ENCODE data around the gene GRK7. TPM values are rescaled to one million over a fixed set of nuclear protein-coding genes. Genes with fewer than 3 reads are reported as not detected.
A peak's percentile ranks its signal among the peaks of the same experiment; 100 is the strongest.

GRK7 gene
- total RNA-seq, 8 experiments from 2014 or later: 0.05 to 0.19 (median 0.08) TPM; not detected in 5

GRCh38 chr3:141789281-141789680, 26.1 kb downstream of the GRK7 start:
- peak in 2 of 8 experiments; percentile 23 to 31 for ATAC-seq (replicated peaks in 6 of 8)
- no peak overlapping the region for H3K4me3 ChIP-seq
- no peaks in the 10 kb centered on the region for H3K4me1 ChIP-seq (replicated peaks in 1 of 2)
- no peak overlapping the region for H3K27ac ChIP-seq
- 72 to 100% (median 87%) methylated on average over 1 to 6 of the region's 7 CpGs; no CpG with 5 or more reads in 4 of the 10 experiments for WGBS, 10 experiments
- in situ Hi-C loops (cut with MboI; ENCODE audit: low pct_unique_long_range_greater_than_20kb in 2 of 9, low sequenced_read_pairs in 9 of 9, unreplicated experiment in 9 of 9): no loop called here

GRCh38 chr3:141790171-141790570, 27.0 kb downstream of the GRK7 start:
- H3K4me1 ChIP-seq (replicated peaks in 1 of 2): peaks cover 0 to 1% of the 10 kb centered on the region in 2 donors
- 34 to 100% (median 92%) methylated on average over 1 to 4 of the region's 4 CpGs; no CpG with 5 or more reads in 4 of the 10 experiments for WGBS, 10 experiments
- H3K27ac ChIP-seq: no peak overlapping the region
- no peak overlapping the region for H3K4me3 ChIP-seq
- ATAC-seq (replicated peaks in 6 of 8): peak in 2 of 8 experiments; percentile 81 to 86
- in situ Hi-C loops (cut with MboI; ENCODE audit: low pct_unique_long_range_greater_than_20kb in 2 of 9, low sequenced_read_pairs in 9 of 9, unreplicated experiment in 9 of 9): no loop called here

GRCh38 chr3:141792495-141792894, 29.3 kb downstream of the GRK7 start:
- Histone ChIP-seq H3K4me1 (replicated peaks in 1 of 2) (peaks cover 15 to 22% of the 10 kb centered on the region in 2 donors), H3K27ac (no peak overlapping the region), H3K4me3 (no peak overlapping the region)
- WGBS, 10 experiments: 11 to 100% (median 100%) methylated on average over 1 of the region's 1 CpG; no CpG with 5 or more reads in 1 of the 10 experiments
- in situ Hi-C loops (cut with MboI; ENCODE audit: low pct_unique_long_range_greater_than_20kb in 2 of 9, low sequenced_read_pairs in 9 of 9, unreplicated experiment in 9 of 9): no loop called here
- ATAC-seq (replicated peaks in 6 of 8): no peak

DNA sequence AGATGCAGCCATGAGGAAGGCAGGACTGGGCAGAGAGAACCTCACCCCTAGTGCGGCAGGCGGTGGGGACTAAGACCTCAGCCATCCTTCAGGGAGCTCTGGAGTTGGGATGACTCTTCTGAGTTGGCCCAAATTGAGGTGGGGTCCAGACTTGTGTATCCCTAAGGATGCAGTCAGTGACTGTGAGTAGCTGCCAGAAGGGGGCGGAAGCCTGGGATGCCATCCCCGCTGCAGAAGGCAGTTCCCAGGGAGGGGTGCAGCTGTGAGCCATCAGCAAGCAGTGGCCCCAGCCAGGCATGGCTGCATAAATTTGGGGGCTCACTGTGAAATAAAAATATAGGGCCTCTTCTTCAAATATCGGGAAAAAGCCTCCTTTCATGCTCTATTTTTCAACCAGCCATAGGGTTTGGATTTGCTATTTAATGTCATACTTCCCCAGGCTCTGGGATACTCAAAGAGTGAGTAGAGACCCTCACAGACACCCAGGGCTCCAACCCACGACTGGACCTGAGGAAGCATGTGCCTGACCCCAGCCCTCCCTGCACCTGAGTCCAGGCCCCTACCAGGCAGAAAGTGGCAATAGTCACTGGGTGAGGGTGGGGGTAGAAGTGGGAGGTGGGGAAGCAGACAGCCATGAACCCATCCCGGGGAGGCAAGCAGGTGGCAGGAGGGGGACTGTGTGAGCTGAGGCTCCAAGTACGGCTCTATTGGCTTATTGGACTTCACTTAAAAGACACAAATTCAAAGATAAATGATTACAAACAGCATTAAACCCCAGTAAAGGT, 30.5 kb downstream of the GRK7 start:
- ATAC-seq (replicated peaks in 6 of 8): no peak
- no peak overlapping the region for H3K4me3 ChIP-seq
- in situ Hi-C loops (cut with MboI; ENCODE audit: low pct_unique_long_range_greater_than_20kb in 2 of 9, low sequenced_read_pairs in 9 of 9, unreplicated experiment in 9 of 9): no loop called here
- 58 to 100% (median 91%) methylated on average over 1 to 5 of the region's 8 CpGs; no CpG with 5 or more reads in 6 of the 10 experiments for WGBS, 10 experiments
- peaks cover 24 to 34% of the 10 kb centered on the region in 2 donors for H3K4me1 ChIP-seq (replicated peaks in 1 of 2)
- no peak overlapping the region for H3K27ac ChIP-seq

DNA sequence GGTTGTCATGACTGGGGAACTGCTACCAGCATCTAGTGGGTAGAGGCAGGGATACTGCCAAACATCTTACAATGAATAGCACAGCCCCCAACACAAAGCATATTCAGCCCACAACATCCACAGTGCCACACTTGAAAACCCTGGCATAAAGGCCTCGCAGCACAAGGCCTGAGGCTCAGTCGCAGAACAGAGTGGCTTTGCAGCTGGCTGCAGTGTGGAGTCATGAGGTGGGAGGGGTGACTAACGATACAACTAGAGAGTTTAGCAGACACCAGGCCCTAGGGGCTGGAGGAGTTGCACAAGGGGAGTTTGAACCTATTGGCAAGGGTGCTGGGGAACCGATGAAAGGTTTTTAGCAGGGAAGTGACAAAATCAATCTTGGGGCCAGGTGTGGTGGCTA, 32.1 kb downstream of the GRK7 start:
- in situ Hi-C loops (cut with MboI; ENCODE audit: low pct_unique_long_range_greater_than_20kb in 2 of 9, low sequenced_read_pairs in 9 of 9, unreplicated experiment in 9 of 9): no loop called here
- Histone ChIP-seq H3K4me1 (replicated peaks in 1 of 2) (peaks cover 24 to 37% of the 10 kb centered on the region in 2 donors), H3K27ac (peak overlapping the region in 1 of 2 donors; percentile 0), H3K4me3 (no peak overlapping the region)
- WGBS, 10 experiments: 20 to 100% (median 66%) methylated on average over 1 to 3 of the region's 4 CpGs; no CpG with 5 or more reads in 5 of the 10 experiments
- no peak for ATAC-seq (replicated peaks in 6 of 8)

GRCh38 chr3:141795741-141796080, 32.5 kb downstream of the GRK7 start:
- in situ Hi-C loops (cut with MboI; ENCODE audit: low pct_unique_long_range_greater_than_20kb in 2 of 9, low sequenced_read_pairs in 9 of 9, unreplicated experiment in 9 of 9): no loop called here
- 29 to 100% (median 79%) methylated on average over 1 to 4 of the region's 5 CpGs; no CpG with 5 or more reads in 4 of the 10 experiments for WGBS, 10 experiments
- ATAC-seq (replicated peaks in 6 of 8): peak in 3 of 8 experiments; percentile 61 to 78 (median 71)
- peaks cover 24 to 37% of the 10 kb centered on the region in 2 donors for H3K4me1 ChIP-seq (replicated peaks in 1 of 2)
- H3K27ac ChIP-seq: peak overlapping the region in 1 of 2 donors; percentile 0
- no peak overlapping the region for H3K4me3 ChIP-seq

GRCh38 chr3:141796081-141796888, 33.1 kb downstream of the GRK7 start:
- H3K4me3 ChIP-seq: no peak overlapping the region
- peak overlapping the region in 1 of 2 donors; percentile 6 for H3K27ac ChIP-seq
- peak in 7 of 8 experiments; percentile 33 to 87 (median 65) for ATAC-seq (replicated peaks in 6 of 8)
- 20 to 100% (median 80%) methylated on average over 1 to 9 of the region's 11 CpGs; no CpG with 5 or more reads in 1 of the 10 experiments for WGBS, 10 experiments
- in situ Hi-C loops (cut with MboI; ENCODE audit: low pct_unique_long_range_greater_than_20kb in 2 of 9, low sequenced_read_pairs in 9 of 9, unreplicated experiment in 9 of 9): no loop called here
- H3K4me1 ChIP-seq (replicated peaks in 1 of 2): peaks cover 24 to 37% of the 10 kb centered on the region in 2 donors

- peak overlapping the region; percentile 0 to 64 for H3K27ac ChIP-seq
Observed at GRCh38 chr3:141796889-141797781, 33.9 kb downstream of the GRK7 start.

DNA sequence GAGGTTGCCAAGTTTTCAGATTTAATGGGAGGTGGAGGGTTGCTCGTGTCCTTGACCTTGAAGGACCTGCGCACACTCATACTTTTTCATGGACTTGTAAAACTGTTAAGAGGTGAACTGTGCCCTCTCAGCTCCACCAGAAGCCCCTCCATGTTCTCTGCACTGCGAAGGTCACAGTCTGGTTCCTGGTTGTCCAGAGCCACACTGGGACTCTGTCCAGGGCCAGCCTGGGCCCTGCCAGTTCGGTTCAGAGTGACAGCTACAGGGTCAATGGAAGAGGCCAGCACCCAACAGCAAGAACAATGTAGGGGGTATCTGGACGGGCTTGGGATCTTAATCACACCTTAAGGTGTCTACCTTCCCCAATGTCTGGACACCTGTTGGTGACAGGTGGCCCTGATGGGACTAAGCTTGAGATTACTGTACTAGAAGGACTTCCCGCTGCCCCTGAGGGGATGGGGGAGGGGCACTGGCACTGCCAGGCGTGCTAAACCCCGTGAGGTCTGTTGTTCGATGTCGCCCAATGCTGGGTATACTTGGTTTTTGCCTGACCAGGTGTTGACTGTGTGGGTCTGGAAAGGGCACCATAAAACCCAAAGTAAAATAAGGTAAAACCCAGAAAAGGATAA, 34.7 kb downstream of the GRK7 start:
- 60 to 100% (median 78%) methylated on average over 1 to 6 of the region's 10 CpGs; no CpG with 5 or more reads in 2 of the 10 experiments for WGBS, 10 experiments
- in situ Hi-C loops (cut with MboI; ENCODE audit: low pct_unique_long_range_greater_than_20kb in 2 of 9, low sequenced_read_pairs in 9 of 9, unreplicated experiment in 9 of 9): no loop called here
- Histone ChIP-seq H3K4me3 (no peak overlapping the region), H3K4me1 (replicated peaks in 1 of 2) (peaks cover 24 to 37% of the 10 kb centered on the region in 2 donors), H3K27ac (peak overlapping the region in 1 of 2 donors; percentile 64)
- ATAC-seq (replicated peaks in 6 of 8): no peak

More at GRCh38 chr3:141796889-141797781, 33.9 kb downstream of the GRK7 start:
- in situ Hi-C loops (cut with MboI; ENCODE audit: low pct_unique_long_range_greater_than_20kb in 2 of 9, low sequenced_read_pairs in 9 of 9, unreplicated experiment in 9 of 9): no loop called here
- H3K4me1 ChIP-seq (replicated peaks in 1 of 2): peaks cover 24 to 37% of the 10 kb centered on the region in 2 donors
- peak; percentile 25 to 75 (median 56) for ATAC-seq (replicated peaks in 6 of 8)
- WGBS, 10 experiments: 13 to 61% (median 47%) methylated on average over 2 to 17 of the region's 49 CpGs; no CpG with 5 or more reads in 1 of the 10 experiments
- no peak overlapping the region for H3K4me3 ChIP-seq

GRCh38 chr3:141798448-141798845, 35.2 kb downstream of the GRK7 start:
- peak in 5 of 8 experiments; percentile 5 to 64 (median 58) for ATAC-seq (replicated peaks in 6 of 8)
- in situ Hi-C loops (cut with MboI; ENCODE audit: low pct_unique_long_range_greater_than_20kb in 2 of 9, low sequenced_read_pairs in 9 of 9, unreplicated experiment in 9 of 9): no loop called here
- Histone ChIP-seq H3K4me3 (no peak overlapping the region), H3K27ac (no peak overlapping the region), H3K4me1 (replicated peaks in 1 of 2) (peaks cover 24 to 37% of the 10 kb centered on the region in 2 donors)
- 49 to 100% (median 100%) methylated on average over 1 to 11 of the region's 11 CpGs; no CpG with 5 or more reads in 5 of the 10 experiments for WGBS, 10 experiments

DNA sequence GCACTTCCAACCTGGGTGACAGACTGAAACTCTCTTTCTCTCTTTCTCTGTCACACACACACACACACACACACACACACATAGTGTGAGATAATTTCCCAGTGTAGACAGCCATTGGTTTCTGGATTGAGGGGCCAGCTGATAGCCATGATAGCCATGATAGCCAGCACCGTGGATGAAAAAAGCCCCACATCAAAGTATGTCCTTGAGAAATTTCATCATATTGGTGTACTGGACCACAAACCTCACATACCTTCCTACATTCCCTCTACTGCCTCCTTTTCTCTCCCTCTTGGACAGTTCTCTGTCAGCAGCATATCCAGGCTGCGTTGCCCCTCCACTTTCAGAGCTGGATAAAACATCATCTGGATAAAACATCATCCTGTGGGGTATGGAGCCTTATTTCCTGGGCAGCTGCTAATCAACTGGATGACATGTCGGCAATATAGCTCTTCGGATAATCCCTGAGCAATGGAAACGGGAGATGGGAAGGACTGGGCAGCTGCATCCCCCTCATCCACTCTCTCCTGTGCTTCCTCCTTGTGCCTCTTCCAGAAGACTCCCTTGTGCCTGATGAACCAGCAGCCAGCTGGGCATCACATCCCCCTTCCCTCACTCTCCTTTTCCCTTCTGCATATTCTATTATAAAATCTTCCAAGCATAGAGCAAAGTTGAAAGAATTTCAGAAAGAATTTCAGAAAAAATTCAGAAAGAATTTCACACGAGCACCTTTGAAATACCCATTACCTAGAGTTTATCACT, 39.3 kb downstream of the GRK7 start:
- Histone ChIP-seq H3K4me3 (no peak overlapping the region), H3K4me1 (replicated peaks in 1 of 2) (peaks cover 9 to 15% of the 10 kb centered on the region in 2 donors), H3K27ac (no peak overlapping the region)
- in situ Hi-C loops (cut with MboI; ENCODE audit: low pct_unique_long_range_greater_than_20kb in 2 of 9, low sequenced_read_pairs in 9 of 9, unreplicated experiment in 9 of 9): no loop called here
- no peak for ATAC-seq (replicated peaks in 6 of 8)
- WGBS, 10 experiments: 40 to 100% (median 69%) methylated on average over 1 to 5 of the region's 6 CpGs; no CpG with 5 or more reads in 2 of the 10 experiments

Data from motor neuron (in vitro differentiated cells).